HG02678 (cell line): ENCODE measurements around the gene CNPY1.
"Not testable (repeated sequence)": the region's sequence is repeated elsewhere in the genome, so short reads cannot be mapped to it uniquely, and the experiment has no call there.

Source experiments
- ATAC-seq: cut with Tn5 transposase; IDR thresholded peaks from one replicate; pipeline ENCODE4 v1.9.1; 2021; ENCODE audit warnings: mild to moderate bottlenecking, moderate library complexity; ENCODE audit not compliant: unreplicated experiment

CNPY1 gene

GRCh38 chr7:155534691-155535090 is 11.7 kb downstream of the CNPY1 start:
- no peak for ATAC-seq

GRCh38 chr7:155533827-155534690 is 12.3 kb downstream of the CNPY1 start:
- ATAC-seq = peak; percentile 53

- no peak for ATAC-seq
These were observed 13.1 kb downstream of the CNPY1 start for GRCh38 chr7:155533120-155533826.

GRCh38 chr7:155532792-155533119 is 13.6 kb downstream of the CNPY1 start:
- no peak for ATAC-seq

GRCh38 chr7:155531681-155532080 is 14.7 kb downstream of the CNPY1 start:
- ATAC-seq = no peak

- ATAC-seq = no peak
These were observed 15.8 kb downstream of the CNPY1 start for GRCh38 chr7:155530601-155531000.

GRCh38 chr7:155529845-155530244 is 16.5 kb downstream of the CNPY1 start:
- ATAC-seq = no peak

- ATAC-seq = no peak
These were observed 17.0 kb downstream of the CNPY1 start for GRCh38 chr7:155529346-155529745.

GRCh38 chr7:155527664-155528063 is 18.7 kb downstream of the CNPY1 start:
- ATAC-seq = no peak

GRCh38 chr7:155526225-155526624 is 20.1 kb downstream of the CNPY1 start:
- ATAC-seq = no peak

- ATAC-seq = no peak
These were observed 22.3 kb downstream of the CNPY1 start for GRCh38 chr7:155524018-155524556.

- no peak for ATAC-seq
These were observed 23.1 kb downstream of the CNPY1 start for GRCh38 chr7:155523168-155523675.

- no peak for ATAC-seq
These were observed 24.5 kb downstream of the CNPY1 start for GRCh38 chr7:155521743-155522398.

GRCh38 chr7:155521007-155521742 is 25.2 kb downstream of the CNPY1 start:
- no peak for ATAC-seq

- no peak for ATAC-seq
These were observed 26.2 kb downstream of the CNPY1 start for GRCh38 chr7:155520114-155520513.

GRCh38 chr7:155519358-155519757 is 27.0 kb downstream of the CNPY1 start:
- not testable (repeated sequence) for ATAC-seq

GRCh38 chr7:155518633-155519032 is 27.7 kb downstream of the CNPY1 start:
- ATAC-seq = no peak

GRCh38 chr7:155517969-155518368 is 28.4 kb downstream of the CNPY1 start:
- ATAC-seq = no peak

GRCh38 chr7:155517452-155517851 is 28.9 kb downstream of the CNPY1 start:
- no peak for ATAC-seq

GRCh38 chr7:155516466-155516865 is 29.9 kb downstream of the CNPY1 start:
- ATAC-seq = no peak

GRCh38 chr7:155515318-155515717 is 31.0 kb downstream of the CNPY1 start:
- ATAC-seq = no peak
